C4-2B (cell line): ENCODE measurements around the gene CCDC188.

ENCODE experiments used
- ZFX ChIP-seq: fragments of 450-650 bp; IDR thresholded peaks from 2 replicates; pipeline ENCODE4 v1.6.1; 2017
- TF ChIP-seq, protein P1 (sequence below): fragments of 450-650 bp; conservative IDR thresholded peaks from 2 replicates; pipeline ENCODE4 v1.5.1; 2017; ENCODE audit warnings: mild to moderate bottlenecking

DNA sequence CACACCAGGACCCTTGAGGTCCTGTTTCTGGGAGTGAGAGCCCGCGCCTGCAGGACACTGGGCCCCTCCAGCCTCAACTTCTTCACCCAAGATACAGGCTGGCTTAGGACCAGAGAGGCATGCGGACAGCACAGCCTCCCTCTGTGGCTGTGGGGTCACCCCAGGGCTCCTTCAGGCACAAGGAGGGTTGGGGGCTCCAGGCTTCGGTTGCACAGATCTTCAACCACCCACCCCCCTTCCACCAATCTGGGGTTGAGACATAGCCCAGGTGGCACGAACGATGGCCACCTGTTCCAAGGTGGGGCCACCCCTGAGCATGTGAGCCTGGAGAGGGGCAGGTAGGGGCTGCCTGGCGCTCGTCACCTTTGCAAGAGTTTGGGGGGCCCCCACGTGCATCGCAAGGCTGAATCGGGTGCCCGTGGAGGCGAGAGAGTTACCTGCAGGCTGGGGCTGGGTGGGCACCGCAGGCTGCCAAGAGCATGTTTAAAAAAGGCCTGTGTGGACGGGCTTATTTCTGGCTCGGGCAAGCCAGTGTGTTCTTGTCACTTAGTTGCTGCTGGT is 18.1 kb downstream of the CCDC188 start:
- TF ChIP-seq, protein P1, sequence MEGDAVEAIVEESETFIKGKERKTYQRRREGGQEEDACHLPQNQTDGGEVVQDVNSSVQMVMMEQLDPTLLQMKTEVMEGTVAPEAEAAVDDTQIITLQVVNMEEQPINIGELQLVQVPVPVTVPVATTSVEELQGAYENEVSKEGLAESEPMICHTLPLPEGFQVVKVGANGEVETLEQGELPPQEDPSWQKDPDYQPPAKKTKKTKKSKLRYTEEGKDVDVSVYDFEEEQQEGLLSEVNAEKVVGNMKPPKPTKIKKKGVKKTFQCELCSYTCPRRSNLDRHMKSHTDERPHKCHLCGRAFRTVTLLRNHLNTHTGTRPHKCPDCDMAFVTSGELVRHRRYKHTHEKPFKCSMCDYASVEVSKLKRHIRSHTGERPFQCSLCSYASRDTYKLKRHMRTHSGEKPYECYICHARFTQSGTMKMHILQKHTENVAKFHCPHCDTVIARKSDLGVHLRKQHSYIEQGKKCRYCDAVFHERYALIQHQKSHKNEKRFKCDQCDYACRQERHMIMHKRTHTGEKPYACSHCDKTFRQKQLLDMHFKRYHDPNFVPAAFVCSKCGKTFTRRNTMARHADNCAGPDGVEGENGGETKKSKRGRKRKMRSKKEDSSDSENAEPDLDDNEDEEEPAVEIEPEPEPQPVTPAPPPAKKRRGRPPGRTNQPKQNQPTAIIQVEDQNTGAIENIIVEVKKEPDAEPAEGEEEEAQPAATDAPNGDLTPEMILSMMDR: no peak
- no peak for TF ChIP-seq ZFX
